DMS53 (cell line): ENCODE measurements around the gene CD101.

Experiments
- DNase-seq: peaks from one replicate; lab custom pipeline; 2025; lab: John Stamatoyannopoulos, UW

Gene CD101

DNA sequence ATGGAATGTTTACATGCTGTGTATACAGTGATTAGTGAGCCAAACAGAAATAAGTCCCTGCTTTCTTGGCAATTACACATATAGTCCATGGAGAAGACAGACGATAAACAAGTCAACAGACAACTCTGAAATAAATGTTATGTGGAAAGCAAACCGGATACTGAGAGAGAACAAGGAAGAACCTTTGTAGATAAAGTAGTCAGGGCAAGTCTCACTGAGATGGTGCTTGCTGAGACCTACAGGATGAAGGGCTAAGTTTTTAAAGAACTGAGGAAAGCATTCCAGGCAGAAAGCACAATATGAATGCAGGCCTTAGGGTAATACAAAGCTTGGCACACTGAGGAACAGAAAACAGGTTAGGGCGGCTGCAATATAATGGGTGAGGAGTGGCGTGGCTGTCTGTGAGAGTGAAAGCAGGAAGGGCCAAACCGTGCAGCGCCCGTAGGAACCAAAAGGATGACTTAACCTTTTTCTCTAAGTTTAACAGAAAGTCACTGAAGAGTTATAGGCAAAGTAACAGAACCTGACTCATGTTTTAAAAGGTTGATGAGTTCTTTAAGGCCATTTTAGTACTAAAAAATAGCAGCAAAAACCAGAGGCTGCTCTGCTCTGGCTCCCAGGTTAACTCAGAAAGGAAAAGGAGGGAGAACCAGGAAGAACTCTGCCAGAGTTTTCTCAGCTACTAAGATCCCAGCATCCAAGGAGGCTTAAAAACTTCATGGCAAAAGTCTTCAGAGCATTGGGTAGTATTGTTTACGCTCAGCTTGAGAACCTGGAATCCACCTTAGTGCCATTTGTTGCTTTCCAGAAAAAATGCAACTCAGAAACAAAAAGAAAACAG lies 49.9 kb downstream of the CD101 start:
- no peak for DNase-seq

DNA sequence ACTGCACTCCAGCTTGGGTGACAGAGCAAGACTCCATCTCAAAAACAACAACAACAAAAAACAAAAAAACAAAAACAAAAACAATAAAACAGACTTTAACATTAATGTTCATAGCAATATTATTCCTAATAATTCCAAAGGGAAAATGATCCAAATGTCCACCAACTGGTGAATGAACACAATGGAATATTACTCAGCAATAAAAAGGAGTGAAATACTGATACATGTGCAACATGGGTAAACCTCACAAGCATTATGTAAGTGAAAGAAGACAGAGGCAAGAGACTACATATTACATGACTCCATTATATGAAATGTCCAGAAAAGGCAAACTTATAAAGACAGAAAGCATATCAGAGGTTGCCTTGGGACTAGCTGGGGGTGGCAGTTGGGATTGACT lies 52.5 kb downstream of the CD101 start:
- DNase-seq = no peak

DNA sequence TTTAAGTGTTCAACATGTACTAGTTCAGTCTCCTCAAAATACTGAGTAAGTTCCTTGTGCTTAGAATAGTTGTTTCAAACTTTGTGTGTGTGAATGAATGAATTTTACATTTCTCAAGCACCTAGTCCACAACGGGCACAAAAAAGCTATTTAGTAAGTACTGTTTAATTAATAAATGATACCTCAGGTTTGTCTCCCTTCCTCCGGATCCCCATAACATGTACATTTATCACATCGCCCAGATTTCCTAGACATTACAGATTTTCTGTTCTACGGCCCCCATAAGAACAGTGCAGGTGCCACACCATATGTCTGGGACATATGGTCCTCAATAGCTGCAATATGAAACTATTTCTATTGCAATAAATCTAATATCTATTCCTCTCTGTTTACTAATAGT lies 57.2 kb downstream of the CD101 start:
- peak; percentile 8 for DNase-seq

DNA sequence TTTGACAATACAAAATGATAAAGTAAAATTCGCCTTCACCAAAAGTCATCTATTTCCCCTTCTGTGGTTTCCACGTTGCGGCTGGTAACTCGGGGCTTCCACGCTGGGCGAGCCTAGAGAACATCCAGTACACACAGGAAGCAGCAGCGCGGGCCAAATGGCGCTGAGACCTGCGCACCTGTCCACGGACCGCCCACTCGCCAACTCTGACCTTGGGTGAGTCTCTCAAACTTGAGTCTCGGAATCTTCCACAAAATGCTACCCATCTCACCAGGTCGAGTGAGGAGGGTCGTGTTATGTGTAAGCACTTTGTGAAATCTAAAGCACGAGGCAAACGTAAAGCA lies 57.7 kb downstream of the CD101 start:
- DNase-seq = peak; percentile 71

DNA sequence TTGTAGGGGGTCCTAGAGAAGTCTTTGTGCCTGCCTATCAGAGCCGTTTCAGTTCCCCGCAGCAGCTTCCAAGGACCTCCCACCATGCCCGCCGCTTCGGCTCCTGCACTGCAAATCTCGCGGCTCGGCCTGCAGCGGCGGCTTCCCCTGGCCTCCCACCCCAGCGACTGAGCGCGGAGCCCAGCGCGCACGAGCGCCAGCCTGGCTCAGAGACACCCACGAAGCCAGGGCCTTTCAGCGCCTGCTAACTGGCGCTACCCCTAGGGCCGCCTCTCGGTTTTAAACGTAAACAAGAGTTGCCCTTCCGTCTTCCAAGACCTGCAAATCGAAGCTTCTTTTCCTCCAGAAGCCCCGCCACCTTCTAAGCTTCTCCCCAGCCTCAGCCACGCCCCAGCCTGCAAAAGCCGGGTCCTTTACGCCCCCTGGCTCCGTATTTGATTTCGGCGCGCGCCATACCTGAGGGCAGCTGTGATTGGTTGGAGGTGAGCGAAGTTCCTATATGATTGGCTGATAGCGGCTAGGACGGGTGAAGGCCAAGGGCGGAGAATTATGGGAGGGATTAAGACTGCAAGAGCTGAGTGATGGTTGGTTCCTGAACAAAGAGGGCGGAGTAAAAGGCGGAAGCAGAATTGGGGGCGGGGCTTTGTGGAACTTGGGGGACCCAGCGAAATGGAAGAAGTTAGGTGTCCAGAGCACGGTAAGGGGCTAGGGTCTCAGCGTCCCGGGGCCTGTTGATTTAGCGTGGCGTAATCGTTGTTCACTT lies 58.3 kb downstream of the CD101 start, which contains the start of gene TTF2:
TTF2 (plus strand) TSS at position 649 of the 763 bp plus-strand sequence; CDS start at position 670, 21 bp downstream.
- DNase-seq = peak; percentile 95

DNA sequence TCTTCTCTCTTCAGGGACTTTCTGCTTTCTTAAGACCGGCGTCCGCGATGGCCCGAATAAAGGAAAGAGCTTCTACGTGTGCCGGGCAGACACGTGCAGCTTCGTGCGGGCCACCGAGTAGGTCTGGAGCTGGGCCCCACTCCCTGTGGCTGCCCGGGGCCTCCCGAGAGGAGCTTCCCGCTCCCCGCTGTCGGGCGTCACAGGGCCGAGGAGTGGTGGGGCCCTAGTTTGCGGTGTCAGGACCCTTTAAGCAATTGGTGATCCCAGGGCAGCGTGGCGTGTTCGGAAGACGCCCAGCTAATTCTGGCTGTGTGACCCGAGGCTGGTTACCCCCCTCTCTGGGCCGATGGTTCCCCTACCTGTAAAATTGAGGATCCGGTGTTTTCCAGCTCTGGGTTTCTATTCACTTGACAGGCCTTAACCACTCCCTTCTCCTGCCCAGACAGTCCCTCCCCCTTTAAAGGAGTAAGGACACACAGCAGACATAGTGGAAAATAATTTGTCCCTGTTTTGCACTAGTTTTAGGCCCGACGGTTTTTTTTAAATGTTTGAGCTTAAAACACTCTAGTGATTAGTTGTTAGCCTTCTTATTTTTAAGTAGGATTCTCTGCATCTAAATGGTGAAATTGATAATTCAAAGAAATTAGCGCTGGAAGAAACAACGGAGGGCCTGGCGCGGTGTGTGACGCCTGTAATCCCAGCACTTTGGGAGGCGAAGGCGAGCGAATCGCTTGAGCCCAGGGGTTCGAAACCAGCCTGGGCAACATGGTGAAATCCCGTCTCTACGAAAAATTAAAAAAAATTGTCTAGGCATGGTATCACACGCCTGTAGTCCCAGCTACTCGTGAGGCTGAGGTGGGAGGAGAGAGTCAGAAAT lies 59.1 kb downstream of the CD101 start:
- DNase-seq = peak; percentile 51

DNA sequence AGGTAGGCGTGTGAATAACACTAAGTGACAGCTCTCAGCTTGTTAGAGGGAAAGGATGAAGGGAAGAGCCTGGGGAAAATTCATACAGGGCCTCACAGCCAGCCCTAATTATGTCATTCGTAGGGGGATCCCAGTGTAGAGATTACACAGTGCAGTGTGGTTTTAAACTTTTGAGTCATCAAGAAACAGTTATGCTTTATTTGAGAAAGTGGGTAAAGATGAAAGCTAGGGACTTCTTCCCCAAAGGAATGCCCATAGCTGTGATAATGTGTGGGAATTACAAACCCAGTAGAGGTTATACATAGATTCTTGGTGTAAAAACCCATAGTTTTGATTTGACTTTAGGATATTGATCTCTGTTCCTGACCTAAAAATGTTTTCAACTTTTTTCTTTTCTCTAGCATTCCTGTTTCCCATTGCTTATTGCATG lies 60.4 kb downstream of the CD101 start:
- DNase-seq = no peak

DNA sequence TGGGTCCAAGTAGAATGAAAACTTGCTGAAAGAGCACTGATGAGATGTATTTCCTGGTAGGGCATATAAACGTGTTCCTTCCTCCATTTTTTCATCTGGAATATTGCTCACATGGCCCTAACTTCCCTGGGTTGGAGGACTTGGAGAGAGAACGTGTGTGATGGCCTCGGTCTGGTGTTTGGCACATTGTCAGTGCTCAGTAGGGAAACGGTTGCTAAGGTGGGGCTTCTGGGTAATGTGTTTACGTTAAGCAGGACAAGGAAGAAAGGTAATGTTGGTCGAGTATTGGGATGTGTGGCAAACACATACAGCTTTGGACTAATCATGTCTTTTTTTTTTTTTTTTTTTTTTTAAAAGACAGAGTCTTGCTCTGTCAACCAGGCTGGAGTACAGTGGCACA lies 64.8 kb downstream of the CD101 start:
- DNase-seq = no peak

DNA sequence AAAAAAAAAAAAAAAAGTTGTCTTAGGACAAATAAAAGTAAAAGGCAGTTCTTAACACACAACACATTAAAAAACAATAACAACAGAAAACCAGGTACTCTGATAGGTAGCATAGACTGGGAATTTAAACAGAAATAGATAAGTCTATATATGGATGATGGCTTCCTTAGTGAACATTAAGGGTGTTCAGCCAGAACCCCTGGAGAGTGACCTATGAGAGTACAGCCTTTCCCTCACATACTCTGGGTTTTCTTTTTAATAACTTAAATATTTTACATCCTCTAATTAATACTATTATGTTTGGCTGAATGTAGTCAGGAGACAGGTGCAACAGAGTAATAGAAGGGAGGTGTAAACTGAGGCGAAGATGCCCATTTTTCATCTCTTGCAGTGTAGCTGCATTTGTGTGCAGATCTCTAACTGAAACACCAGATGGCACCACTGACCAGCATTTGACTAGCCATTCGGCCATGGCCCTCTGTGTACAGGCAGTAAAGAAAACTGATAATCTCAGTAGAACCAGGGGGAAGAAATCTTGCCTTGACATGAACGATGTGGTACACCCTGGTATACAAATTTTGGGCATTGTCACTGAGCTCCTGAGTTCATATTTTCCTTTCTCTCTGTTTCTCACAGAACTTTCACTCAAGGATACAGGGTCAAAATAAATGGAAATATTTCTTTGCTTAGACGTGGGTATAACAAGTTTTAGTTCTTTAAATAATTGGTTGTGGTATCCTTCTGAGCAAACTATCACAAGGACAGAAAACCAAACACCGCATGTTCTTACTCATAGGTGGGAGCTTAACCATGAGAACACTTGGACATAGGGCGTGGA lies 66.2 kb downstream of the CD101 start:
- peak; percentile 41 for DNase-seq

DNA sequence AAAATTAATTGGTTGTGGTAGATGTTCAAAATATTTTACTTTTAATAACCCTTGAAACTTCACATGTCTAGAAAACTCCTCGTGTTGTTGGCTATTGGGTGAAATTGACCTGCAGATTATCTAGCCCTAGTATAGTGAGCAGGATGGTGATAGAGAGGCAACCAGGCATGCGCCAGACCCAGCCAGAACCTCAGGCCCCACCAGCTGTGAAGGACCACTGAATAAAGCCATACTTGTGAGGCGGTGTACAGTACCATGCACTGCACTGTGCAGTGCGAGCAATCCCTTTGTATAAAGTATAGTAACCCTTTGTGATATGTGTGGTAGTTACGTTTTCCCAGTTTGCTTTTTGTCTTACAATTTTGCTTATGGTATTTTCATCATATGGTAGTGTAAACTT lies 67.0 kb downstream of the CD101 start:
- DNase-seq = no peak

DNA sequence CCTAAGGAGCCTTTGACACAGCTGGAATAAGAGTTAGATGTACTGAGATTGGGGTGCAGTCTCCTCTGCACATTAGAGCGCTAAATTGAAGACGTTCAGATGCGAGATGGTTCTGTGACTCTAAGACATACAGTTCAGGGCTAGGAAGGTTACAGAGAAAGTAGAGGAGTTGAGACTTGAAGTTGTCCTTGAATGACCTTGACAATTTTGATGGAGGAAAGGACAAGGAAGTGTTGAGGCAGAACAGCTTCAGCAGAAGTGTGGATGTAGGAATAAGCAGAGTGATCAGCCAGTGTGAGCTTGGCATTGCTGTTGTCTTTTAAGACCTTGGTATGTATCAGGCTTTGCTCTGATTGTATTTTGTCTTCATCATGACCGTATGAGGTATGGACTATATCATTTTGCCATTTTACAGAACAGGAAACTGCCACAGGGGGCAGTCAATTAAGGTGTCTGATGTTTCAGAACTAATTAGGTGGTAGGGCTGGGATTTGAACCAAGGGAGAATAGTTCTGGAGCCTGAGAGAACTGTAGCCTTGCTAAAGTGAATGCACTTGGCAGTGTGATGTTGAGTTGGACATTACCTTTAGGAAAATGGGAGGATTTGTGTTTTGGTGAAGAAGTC lies 67.8 kb downstream of the CD101 start:
- no peak for DNase-seq

DNA sequence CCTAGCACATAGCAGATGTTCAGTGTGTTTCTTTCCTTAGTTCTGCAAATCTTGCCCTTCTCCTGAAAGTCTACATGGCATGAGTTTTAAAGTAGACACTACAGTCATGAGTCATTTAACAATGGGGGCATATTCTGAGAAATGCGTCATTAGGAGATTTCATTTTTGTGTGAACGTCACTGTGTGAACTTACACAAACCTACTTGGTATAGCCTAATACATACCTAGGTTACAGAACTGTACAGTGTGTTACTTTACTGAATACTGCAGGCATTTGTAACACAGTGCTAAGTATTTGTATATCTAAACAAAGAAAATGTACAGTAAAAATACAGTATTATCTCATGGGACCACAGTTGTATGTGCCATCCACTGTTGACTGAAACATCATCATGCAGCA lies 68.6 kb downstream of the CD101 start:
- DNase-seq = no peak

DNA sequence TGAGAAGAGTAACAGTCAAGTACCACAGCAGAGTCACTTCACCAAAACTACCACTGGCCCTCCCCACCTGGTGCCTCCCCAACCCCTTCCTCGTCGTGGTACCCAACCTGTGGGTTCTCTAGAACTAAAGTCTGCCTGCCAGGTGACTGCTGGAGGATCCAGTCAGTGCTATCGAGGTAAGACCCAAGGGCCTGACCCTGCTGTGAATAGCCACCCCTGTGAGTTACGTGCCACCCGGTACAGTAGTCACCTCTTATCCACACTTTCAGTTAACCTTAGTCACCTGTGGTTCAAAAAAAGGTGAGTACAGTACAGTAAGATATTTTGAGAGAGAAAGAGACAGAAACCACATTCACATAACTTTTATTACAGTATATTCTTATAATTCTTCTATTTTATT lies 75.1 kb downstream of the CD101 start:
- no peak for DNase-seq

DNA sequence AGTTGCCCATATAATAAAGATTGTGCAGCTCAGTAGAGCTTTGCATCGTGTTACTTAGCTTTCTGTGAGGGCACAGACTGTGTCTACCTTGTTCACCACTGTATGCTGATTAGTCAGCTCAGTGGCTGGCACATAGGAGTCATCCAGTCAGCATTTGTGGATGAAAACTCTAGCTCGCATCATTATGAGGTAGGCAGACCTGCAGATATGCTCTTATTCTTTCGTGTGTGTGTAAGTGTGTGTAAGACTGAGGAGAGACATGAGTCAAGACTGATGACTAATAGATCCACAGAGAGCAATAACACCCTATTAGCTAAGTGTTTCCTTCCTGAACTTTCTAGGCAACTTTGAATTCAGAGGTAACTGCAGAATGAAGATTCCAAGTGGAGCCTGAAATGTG lies 75.7 kb downstream of the CD101 start:
- no peak for DNase-seq

DNA sequence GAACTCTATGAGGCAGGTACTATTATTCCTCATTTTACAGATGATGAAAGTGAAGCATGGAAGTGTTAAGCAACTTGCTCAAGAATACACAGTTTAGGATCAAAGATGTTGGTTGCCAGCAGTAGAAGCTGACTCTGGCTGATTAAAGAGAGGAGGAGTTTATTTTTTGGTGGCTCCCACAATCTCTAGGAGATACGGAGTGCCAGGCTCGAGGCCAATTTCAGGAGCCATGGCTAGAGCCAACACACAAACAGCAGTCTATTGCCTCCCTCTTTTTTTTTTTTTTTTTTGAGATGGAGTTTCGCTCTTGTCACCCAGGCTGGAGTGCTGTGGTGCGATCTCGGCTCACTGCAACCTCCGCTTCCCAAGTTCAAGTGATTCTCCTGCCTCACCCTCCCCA lies 78.2 kb downstream of the CD101 start:
- no peak for DNase-seq

DNA sequence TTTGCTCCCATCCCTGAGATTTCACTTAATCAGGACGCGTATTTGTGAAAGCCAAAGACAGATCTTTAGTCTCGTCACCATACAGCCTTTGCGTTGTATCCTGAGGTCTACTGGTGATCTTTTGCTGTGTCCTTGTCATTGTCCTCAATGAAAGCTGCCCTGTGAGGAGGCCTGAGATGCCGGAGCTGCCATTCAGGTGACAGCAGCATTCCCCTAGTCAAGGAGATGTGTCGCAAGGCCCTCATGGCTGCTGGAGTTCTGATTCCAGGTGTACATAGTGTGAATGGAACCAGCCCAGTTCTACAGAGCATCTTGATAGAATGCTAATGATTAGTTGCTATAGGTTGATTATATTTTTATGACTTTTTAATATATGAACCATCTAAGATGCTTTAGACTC lies 82.7 kb downstream of the CD101 start:
- DNase-seq = no peak
